Thyroid gland (tissue), 4 donors: ENCODE results near the gene NCOR1.
"Not testable (repeated sequence)": the region's sequence is repeated elsewhere in the genome, so short reads cannot be mapped to it uniquely, and the experiment has no call there.

ENCODE experiments used
- CTCF ChIP-seq, 6 experiments: fragments of 200-600 bp in 3 of 6; fragments of 450-650 bp in 3 of 6; sonication (generic) in 3 of 6; IDR thresholded peaks; one replicate each; pipeline ENCODE4 v1.5.1; 2016 to 2019; ENCODE audit warnings: antibody characterized with exemption in 6 of 6, mild to moderate bottlenecking in 2 of 6, inconsistent platforms in 1 of 6, moderate library complexity in 1 of 6
- POLR2A ChIP-seq, 2 donors: fragments of 450-650 bp; IDR thresholded peaks; one replicate each; pipeline ENCODE4 v1.6.1; 2017; ENCODE audit warnings: antibody characterized with exemption in 2 of 2, mild to moderate bottlenecking in 2 of 2, moderate library complexity in 1 of 2

- not testable (repeated sequence) for TF ChIP-seq CTCF, POLR2A (IDR thresholded peaks at IDR 0.05)
Measured at GRCh38 chr17:16115077-16115698, 100.1 kb downstream of the NCOR1 start.
